SK-N-SH (cell line): ENCODE results near the gene SNCAIP. TPM values are rescaled to one million over a fixed set of nuclear protein-coding genes. Genes with fewer than 3 reads are reported as not detected.

Source experiments
- CTCF ChIA-PET: fragments of 300-600, 350-600 bp; formaldehyde crosslinking; extraction: SDS; loops from one replicate; lab custom pipeline; 2021; lab: Yijun Ruan, JAX
- POLR2A ChIA-PET: fragments of 350-600 bp; sonication (Branson Sonifier 250); formaldehyde crosslinking; extraction: SDS; loops from one replicate; lab custom pipeline; 2020; ENCODE audit warnings: antibody characterized with exemption, inconsistent platforms; lab: Yijun Ruan, JAX
- DNase-seq: peaks from one replicate; pipeline ENCODE4 v3.0.0; 2012
- H2AFZ ChIP-seq: fragments of 200-600 bp; sonication (generic); 2 replicates; pipeline ENCODE4 v1.8.1; 2016; ENCODE audit warnings: antibody characterized with exemption, mild to moderate bottlenecking, low read depth
- H3F3A ChIP-seq: fragments of 200-600 bp; sonication (generic); replicated peaks from 2 replicates; pipeline ENCODE3; 2016; ENCODE audit warnings: antibody characterized with exemption, mild to moderate bottlenecking; ENCODE audit not compliant: insufficient read depth
- H3K27ac ChIP-seq, 2 experiments: fragments of 200-500 bp in 1 of 2; fragments of 200-600 bp in 1 of 2; sonication (Bioruptor generic) in 1 of 2; sonication (generic), shearing (Covaris generic) in 1 of 2; 2 replicates each; pipeline versions ENCODE4 v1.5.1 to v1.6.1; 2014 to 2016; ENCODE audit warnings: low read depth in 2 of 2, inconsistent platforms in 1 of 2, low read length in 1 of 2, mild to moderate bottlenecking in 1 of 2, mixed read lengths in 1 of 2
- H3K27me3 ChIP-seq: fragments of 200-600 bp; sonication (generic), shearing (Covaris generic); 2 replicates; pipeline ENCODE4 v1.6.1; 2016; ENCODE audit warnings: mixed run types; ENCODE audit not compliant: insufficient read depth
- H3K36me3 ChIP-seq, 2 experiments: fragments of 200-500 bp in 1 of 2; fragments of 200-600 bp in 1 of 2; sonication (Bioruptor generic) in 1 of 2; sonication (generic) in 1 of 2; replicated peaks in 1 of 2; 2 replicates each; pipeline versions ENCODE3 to v1.5.1; 2014 to 2016; ENCODE audit warnings: low read length in 1 of 2, mild to moderate bottlenecking in 1 of 2; ENCODE audit not compliant: insufficient read depth in 2 of 2, control insufficient read depth in 1 of 2
- H3K4me1 ChIP-seq, 2 experiments: fragments of 200-500 bp in 1 of 2; fragments of 200-600 bp in 1 of 2; sonication (Bioruptor generic) in 1 of 2; sonication (generic), shearing (Covaris generic) in 1 of 2; 2 replicates each; pipeline versions ENCODE4 v1.5.1 to v1.6.1; 2014 to 2016; ENCODE audit warnings: low read depth in 1 of 2, low read length in 1 of 2, mixed run types in 1 of 2; ENCODE audit not compliant: insufficient read depth in 2 of 2, control insufficient read depth in 1 of 2
- H3K4me2 ChIP-seq: fragments of 200-600 bp; sonication (generic), shearing (Covaris generic); 2 replicates; pipeline ENCODE4 v1.6.1; 2017; ENCODE audit warnings: mixed run types
- H3K4me3 ChIP-seq, 2 experiments: fragments of 200-500 bp in 1 of 2; fragments of 200-600 bp in 1 of 2; sonication (Bioruptor generic) in 1 of 2; sonication (generic), shearing (Covaris generic) in 1 of 2; 2 replicates each; pipeline versions ENCODE4 v1.5.1 to v1.8.1; 2014 to 2016; ENCODE audit warnings: low read depth in 2 of 2, inconsistent platforms in 1 of 2, low read length in 1 of 2, mild to moderate bottlenecking in 1 of 2, mixed read lengths in 1 of 2, moderate library complexity in 1 of 2
- H3K79me2 ChIP-seq: fragments of 200-600 bp; sonication (generic); 2 replicates; pipeline ENCODE4 v1.8.1; 2017; ENCODE audit warnings: mild to moderate bottlenecking; ENCODE audit not compliant: insufficient read depth
- H3K9ac ChIP-seq: fragments of 200-600 bp; sonication (generic); 2 replicates; pipeline ENCODE4 v1.6.1; 2017; ENCODE audit warnings: mixed run types
- H3K9me2 ChIP-seq: fragments of 200-600 bp; sonication (generic); 2 replicates; pipeline ENCODE4 v1.6.1; 2017; ENCODE audit warnings: mixed run types
- H3K9me3 ChIP-seq: fragments of 200-600 bp; sonication (generic); 2 replicates; pipeline ENCODE4 v1.6.1; 2017; ENCODE audit warnings: mixed run types, mild to moderate bottlenecking, moderate library complexity
- H4K20me1 ChIP-seq: fragments of 200-600 bp; sonication (generic); 2 replicates; pipeline ENCODE4 v1.6.1; 2017; ENCODE audit warnings: mild to moderate bottlenecking, mixed run types; ENCODE audit not compliant: insufficient read depth
- CHD2 ChIP-seq: fragments of 150-350 bp; IDR thresholded peaks from 2 replicates; pipeline ENCODE4 v1.6.1; 2018; ENCODE audit warnings: low read length; ENCODE audit not compliant: partially characterized antibody
- ELF1 ChIP-seq: IDR thresholded peaks from 2 replicates; pipeline ENCODE4 v1.4.0; 2012
- FOXJ3 ChIP-seq: sonication (generic); formaldehyde crosslinking; IDR thresholded peaks from 2 replicates; pipeline ENCODE4 v1.5.1; 2020; ENCODE audit warnings: mild to moderate bottlenecking, missing genetic modification reagents
- GATA2 ChIP-seq: sonication (generic); formaldehyde crosslinking; IDR thresholded peaks from 2 replicates; pipeline ENCODE4 v1.5.0; 2020; ENCODE audit warnings: mild to moderate bottlenecking, missing genetic modification reagents
- JUND ChIP-seq: IDR thresholded peaks from 2 replicates; pipeline ENCODE4 v1.4.0; 2012
- MXI1 ChIP-seq: IDR thresholded peaks from 2 replicates; pipeline ENCODE4 v1.6.1; 2012; ENCODE audit warnings: mild to moderate bottlenecking, low read depth, low read length, improper control_type of control experiment
- NFIC ChIP-seq: IDR thresholded peaks from 2 replicates; pipeline ENCODE4 v1.4.0; 2012; ENCODE audit warnings: borderline replicate concordance
- NRF1 ChIP-seq: IDR thresholded peaks from 2 replicates; pipeline ENCODE4 v1.6.1; 2012; ENCODE audit warnings: low read depth, mild to moderate bottlenecking, low read length
- POLR2AphosphoS5 ChIP-seq: IDR thresholded peaks from 2 replicates; pipeline ENCODE4 v1.6.1; 2012; ENCODE audit warnings: low read depth, low read length
- RCOR1 ChIP-seq: fragments of 150-350 bp; IDR thresholded peaks from 2 replicates; pipeline ENCODE4 v1.6.1; 2017; ENCODE audit warnings: antibody characterized with exemption, low read length
- RFX5 ChIP-seq: IDR thresholded peaks from 2 replicates; pipeline ENCODE4 v1.6.1; 2012; ENCODE audit warnings: mild to moderate bottlenecking, improper control_type of control experiment, low read length
- SMC3 ChIP-seq: IDR thresholded peaks from 2 replicates; pipeline ENCODE4 v1.6.1; 2012; ENCODE audit warnings: low read depth, low read length, improper control_type of control experiment
- TEAD4 ChIP-seq: IDR thresholded peaks from 2 replicates; pipeline ENCODE4 v1.4.0; 2012; ENCODE audit warnings: mild to moderate bottlenecking, borderline replicate concordance; ENCODE audit not compliant: insufficient read depth
- WGBS: methylation state at CpG from one replicate; pipeline ENCODE4 v1.1.6; 2017; ENCODE audit warnings: low lambda C conversion rate; 5-methylcytosine and 5-hydroxymethylcytosine counted together
- polyA plus RNA-seq, 3 experiments: library from polyadenylated mRNA; depleted of rRNA; stranded (reverse); fragments of >200 nt; gene quantifications; 2 replicates each; pipeline ENCODE4 v1.2.3, GENCODE V29; 2012
- TF ChIP-seq, protein P1 (sequence below): IDR thresholded peaks from 2 replicates; pipeline ENCODE4 v1.6.1; 2012; ENCODE audit warnings: mild to moderate bottlenecking, low read depth, low read length, moderate library complexity
- TF ChIP-seq, protein P2 (sequence below): fragments of 150-350 bp; IDR thresholded peaks from 2 replicates; pipeline ENCODE4 v1.6.1; 2017; ENCODE audit warnings: antibody characterized with exemption, low read length, low read depth, borderline replicate concordance
- TF ChIP-seq, protein P3 (sequence below): fragments of 150-350 bp; IDR thresholded peaks from 2 replicates; pipeline ENCODE4 v1.6.1; 2016; ENCODE audit warnings: mild to moderate bottlenecking, low read depth, low read length
- TF ChIP-seq, protein P4 (sequence below): IDR thresholded peaks from 2 replicates; pipeline ENCODE4 v1.4.0; 2012; ENCODE audit warnings: low read depth, borderline replicate concordance
- TF ChIP-seq, protein P5 (sequence below): fragments of 200-600 bp; sonication (generic); IDR thresholded peaks from 2 replicates; pipeline ENCODE4 v1.6.1; 2017; ENCODE audit warnings: antibody characterized with exemption, mild to moderate bottlenecking, moderate library complexity

The SNCAIP gene
- polyA plus RNA-seq, 1 of the 3 experiments (the other 2 are of a cell fraction) = not detected

DNA sequence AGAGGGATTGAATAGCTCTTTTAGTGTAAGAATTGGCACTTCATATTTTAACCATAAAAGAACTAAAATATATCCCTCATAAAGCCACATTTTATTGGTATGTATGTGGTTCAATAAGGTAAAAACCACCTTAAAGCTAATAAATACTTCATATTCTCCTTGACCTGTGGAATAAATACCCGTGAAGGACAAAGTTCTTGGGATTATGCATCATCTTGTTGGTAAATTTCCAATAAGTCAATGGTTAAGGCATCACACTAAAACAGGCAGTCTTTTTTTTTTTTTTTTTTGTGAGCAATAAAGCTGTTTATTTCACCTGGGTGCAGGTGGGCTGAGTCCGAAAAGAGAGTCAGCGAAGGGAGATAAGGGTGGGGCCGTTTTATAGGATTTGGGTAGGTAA is 161.9 kb downstream of the SNCAIP start:
- Histone ChIP-seq H2AFZ (no peak overlapping the region), H3K79me2 (no peaks in the 10 kb centered on the region), H4K20me1 (no peaks in the 10 kb centered on the region), H3K36me3 (no peaks in the 10 kb centered on the region), H3K9me3 (no peaks in the 10 kb centered on the region), H3K27ac (no peak overlapping the region), H3F3A (no peaks in the 10 kb centered on the region), H3K4me3 (no peak overlapping the region), H3K27me3 (peaks cover 5% of the 10 kb centered on the region; the same call in 1 of the 2 replicates), H3K9me2 (no peaks in the 10 kb centered on the region), H3K9ac (no peak overlapping the region), H3K4me2 (no peak overlapping the region), H3K4me1 (peaks cover 0 to 12% of the 10 kb centered on the region in 2 experiments; a peak in 1 of 4 replicates)
- no peak for DNase-seq
- TF ChIP-seq NRF1 (no peak), GATA2 (CRISPR knock-in tag) (no peak), JUND (no peak), TEAD4 (no peak), CHD2 (no peak), RCOR1 (no peak), NFIC (no peak), ELF1 (no peak), POLR2AphosphoS5 (no peak), RFX5 (no peak), FOXJ3 (CRISPR knock-in tag) (no peak), SMC3 (no peak), MXI1 (no peak)
- TF ChIP-seq, protein P1, sequence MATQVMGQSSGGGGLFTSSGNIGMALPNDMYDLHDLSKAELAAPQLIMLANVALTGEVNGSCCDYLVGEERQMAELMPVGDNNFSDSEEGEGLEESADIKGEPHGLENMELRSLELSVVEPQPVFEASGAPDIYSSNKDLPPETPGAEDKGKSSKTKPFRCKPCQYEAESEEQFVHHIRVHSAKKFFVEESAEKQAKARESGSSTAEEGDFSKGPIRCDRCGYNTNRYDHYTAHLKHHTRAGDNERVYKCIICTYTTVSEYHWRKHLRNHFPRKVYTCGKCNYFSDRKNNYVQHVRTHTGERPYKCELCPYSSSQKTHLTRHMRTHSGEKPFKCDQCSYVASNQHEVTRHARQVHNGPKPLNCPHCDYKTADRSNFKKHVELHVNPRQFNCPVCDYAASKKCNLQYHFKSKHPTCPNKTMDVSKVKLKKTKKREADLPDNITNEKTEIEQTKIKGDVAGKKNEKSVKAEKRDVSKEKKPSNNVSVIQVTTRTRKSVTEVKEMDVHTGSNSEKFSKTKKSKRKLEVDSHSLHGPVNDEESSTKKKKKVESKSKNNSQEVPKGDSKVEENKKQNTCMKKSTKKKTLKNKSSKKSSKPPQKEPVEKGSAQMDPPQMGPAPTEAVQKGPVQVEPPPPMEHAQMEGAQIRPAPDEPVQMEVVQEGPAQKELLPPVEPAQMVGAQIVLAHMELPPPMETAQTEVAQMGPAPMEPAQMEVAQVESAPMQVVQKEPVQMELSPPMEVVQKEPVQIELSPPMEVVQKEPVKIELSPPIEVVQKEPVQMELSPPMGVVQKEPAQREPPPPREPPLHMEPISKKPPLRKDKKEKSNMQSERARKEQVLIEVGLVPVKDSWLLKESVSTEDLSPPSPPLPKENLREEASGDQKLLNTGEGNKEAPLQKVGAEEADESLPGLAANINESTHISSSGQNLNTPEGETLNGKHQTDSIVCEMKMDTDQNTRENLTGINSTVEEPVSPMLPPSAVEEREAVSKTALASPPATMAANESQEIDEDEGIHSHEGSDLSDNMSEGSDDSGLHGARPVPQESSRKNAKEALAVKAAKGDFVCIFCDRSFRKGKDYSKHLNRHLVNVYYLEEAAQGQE = no peak
- TF ChIP-seq, protein P2, sequence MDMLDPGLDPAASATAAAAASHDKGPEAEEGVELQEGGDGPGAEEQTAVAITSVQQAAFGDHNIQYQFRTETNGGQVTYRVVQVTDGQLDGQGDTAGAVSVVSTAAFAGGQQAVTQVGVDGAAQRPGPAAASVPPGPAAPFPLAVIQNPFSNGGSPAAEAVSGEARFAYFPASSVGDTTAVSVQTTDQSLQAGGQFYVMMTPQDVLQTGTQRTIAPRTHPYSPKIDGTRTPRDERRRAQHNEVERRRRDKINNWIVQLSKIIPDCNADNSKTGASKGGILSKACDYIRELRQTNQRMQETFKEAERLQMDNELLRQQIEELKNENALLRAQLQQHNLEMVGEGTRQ = no peak
- TF ChIP-seq, protein P3, sequence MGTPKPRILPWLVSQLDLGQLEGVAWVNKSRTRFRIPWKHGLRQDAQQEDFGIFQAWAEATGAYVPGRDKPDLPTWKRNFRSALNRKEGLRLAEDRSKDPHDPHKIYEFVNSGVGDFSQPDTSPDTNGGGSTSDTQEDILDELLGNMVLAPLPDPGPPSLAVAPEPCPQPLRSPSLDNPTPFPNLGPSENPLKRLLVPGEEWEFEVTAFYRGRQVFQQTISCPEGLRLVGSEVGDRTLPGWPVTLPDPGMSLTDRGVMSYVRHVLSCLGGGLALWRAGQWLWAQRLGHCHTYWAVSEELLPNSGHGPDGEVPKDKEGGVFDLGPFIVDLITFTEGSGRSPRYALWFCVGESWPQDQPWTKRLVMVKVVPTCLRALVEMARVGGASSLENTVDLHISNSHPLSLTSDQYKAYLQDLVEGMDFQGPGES = no peak
- TF ChIP-seq, protein P4, sequence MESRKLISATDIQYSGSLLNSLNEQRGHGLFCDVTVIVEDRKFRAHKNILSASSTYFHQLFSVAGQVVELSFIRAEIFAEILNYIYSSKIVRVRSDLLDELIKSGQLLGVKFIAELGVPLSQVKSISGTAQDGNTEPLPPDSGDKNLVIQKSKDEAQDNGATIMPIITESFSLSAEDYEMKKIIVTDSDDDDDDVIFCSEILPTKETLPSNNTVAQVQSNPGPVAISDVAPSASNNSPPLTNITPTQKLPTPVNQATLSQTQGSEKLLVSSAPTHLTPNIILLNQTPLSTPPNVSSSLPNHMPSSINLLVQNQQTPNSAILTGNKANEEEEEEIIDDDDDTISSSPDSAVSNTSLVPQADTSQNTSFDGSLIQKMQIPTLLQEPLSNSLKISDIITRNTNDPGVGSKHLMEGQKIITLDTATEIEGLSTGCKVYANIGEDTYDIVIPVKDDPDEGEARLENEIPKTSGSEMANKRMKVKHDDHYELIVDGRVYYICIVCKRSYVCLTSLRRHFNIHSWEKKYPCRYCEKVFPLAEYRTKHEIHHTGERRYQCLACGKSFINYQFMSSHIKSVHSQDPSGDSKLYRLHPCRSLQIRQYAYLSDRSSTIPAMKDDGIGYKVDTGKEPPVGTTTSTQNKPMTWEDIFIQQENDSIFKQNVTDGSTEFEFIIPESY = no peak
- TF ChIP-seq, protein P5, sequence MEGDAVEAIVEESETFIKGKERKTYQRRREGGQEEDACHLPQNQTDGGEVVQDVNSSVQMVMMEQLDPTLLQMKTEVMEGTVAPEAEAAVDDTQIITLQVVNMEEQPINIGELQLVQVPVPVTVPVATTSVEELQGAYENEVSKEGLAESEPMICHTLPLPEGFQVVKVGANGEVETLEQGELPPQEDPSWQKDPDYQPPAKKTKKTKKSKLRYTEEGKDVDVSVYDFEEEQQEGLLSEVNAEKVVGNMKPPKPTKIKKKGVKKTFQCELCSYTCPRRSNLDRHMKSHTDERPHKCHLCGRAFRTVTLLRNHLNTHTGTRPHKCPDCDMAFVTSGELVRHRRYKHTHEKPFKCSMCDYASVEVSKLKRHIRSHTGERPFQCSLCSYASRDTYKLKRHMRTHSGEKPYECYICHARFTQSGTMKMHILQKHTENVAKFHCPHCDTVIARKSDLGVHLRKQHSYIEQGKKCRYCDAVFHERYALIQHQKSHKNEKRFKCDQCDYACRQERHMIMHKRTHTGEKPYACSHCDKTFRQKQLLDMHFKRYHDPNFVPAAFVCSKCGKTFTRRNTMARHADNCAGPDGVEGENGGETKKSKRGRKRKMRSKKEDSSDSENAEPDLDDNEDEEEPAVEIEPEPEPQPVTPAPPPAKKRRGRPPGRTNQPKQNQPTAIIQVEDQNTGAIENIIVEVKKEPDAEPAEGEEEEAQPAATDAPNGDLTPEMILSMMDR = no peak
- POLR2A ChIA-PET = no interaction called here
- CTCF ChIA-PET = interaction anchor here (0.6 to 1.6 kb wide), 2 partner anchors 15 to 44 kb away, joined by 3 to 7 read pairs; no protein-coding TSS in a partner anchor
- WGBS = 41% methylated on average over 3 of the region's 4 CpGs
